CD4-positive, alpha-beta T cell (primary cell): ENCODE results near the gene SLC12A7. TPM values are rescaled to one million over a fixed set of nuclear protein-coding genes. Genes with fewer than 3 reads are reported as not detected.

ENCODE experiments used
- ATAC-seq: fragments of 200-7000 bp; cut with Tn5 transposase; one replicate; pipeline ENCODE4 v1.10.0; 2022; ENCODE audit warnings: mild to moderate bottlenecking; ENCODE audit not compliant: poor library complexity
- CTCF ChIA-PET: fragments of 350-600 bp; sonication (Branson Sonifier 250); formaldehyde crosslinking; loops from one replicate; lab custom pipeline; 2021; ENCODE audit warnings: antibody characterized with exemption, inconsistent platforms; lab: Charles Lee
- POLR2A ChIA-PET: fragments of 350-600 bp; sonication (Branson Sonifier 250); formaldehyde crosslinking; loops from one replicate; lab custom pipeline; 2021; ENCODE audit warnings: antibody characterized with exemption, inconsistent platforms; lab: Charles Lee
- DNase-seq, 14 experiments: peaks; one replicate each; pipeline ENCODE4 v3.0.0-alpha.2; 2013 to 2020; ENCODE audit warnings: mixed read lengths in 2 of 14
- H3K27ac ChIP-seq, 2 donors: one replicate each; pipeline versions ENCODE4 v1.5.1 to v1.7.0; 2013; ENCODE audit warnings: low read length in 2 of 2, low read depth in 1 of 2, mild to moderate bottlenecking in 1 of 2
- H3K27me3 ChIP-seq, 2 experiments: 1 replicate in 1 of 2; 2 replicates in 1 of 2; pipeline versions ENCODE4 v1.6.1 to v1.7.0; 2013; ENCODE audit warnings: low read length in 2 of 2, control low read depth in 1 of 2, mild to moderate bottlenecking in 1 of 2, moderate library complexity in 1 of 2; ENCODE audit not compliant: insufficient read depth in 2 of 2, control insufficient read depth in 1 of 2
- H3K36me3 ChIP-seq: one replicate; pipeline ENCODE4 v1.6.1; 2013; ENCODE audit warnings: low read length, control low read depth; ENCODE audit not compliant: insufficient read depth
- H3K4me1 ChIP-seq: one replicate; pipeline ENCODE4 v1.6.1; 2013; ENCODE audit warnings: low read length, control low read depth; ENCODE audit not compliant: insufficient read depth
- H3K4me3 ChIP-seq: one replicate; pipeline ENCODE4 v1.5.1; 2013; ENCODE audit warnings: mild to moderate bottlenecking, low read length, moderate library complexity
- H3K9me3 ChIP-seq, 2 experiments: 1 replicate in 1 of 2; 2 replicates in 1 of 2; pipeline versions ENCODE4 v1.6.1 to v1.7.0; 2013; ENCODE audit warnings: low read length in 2 of 2, mild to moderate bottlenecking in 2 of 2, control low read depth in 1 of 2, moderate library complexity in 1 of 2; ENCODE audit not compliant: control insufficient read depth in 1 of 2, insufficient read depth in 1 of 2
- H3K27ac Mint-ChIP-seq: one replicate; pipeline ENCODE4 v1.8.0; 2020; ENCODE audit warnings: mixed read lengths
- H3K27me3 Mint-ChIP-seq: one replicate; pipeline ENCODE4 v1.8.0; 2021; ENCODE audit warnings: mixed read lengths
- H3K36me3 Mint-ChIP-seq: one replicate; pipeline ENCODE4 v1.8.0; 2021; ENCODE audit warnings: low read depth, mixed read lengths
- H3K4me1 Mint-ChIP-seq: one replicate; pipeline ENCODE4 v1.8.0; 2021; ENCODE audit warnings: low read depth, mixed read lengths
- H3K4me3 Mint-ChIP-seq: one replicate; pipeline ENCODE4 v1.8.0; 2020; ENCODE audit warnings: mild to moderate bottlenecking, mixed read lengths
- H3K9me3 Mint-ChIP-seq: one replicate; pipeline ENCODE4 v1.8.0; 2020; ENCODE audit warnings: mixed read lengths
- CTCF ChIP-seq: fragments of 200-600 bp; IDR thresholded peaks from one replicate; pipeline ENCODE4 v1.8.0; 2022; ENCODE audit warnings: antibody characterized with exemption, mild to moderate bottlenecking
- intact Hi-C, 2 experiments: fragments of 100-400 bp; cut with DNase I in 1 of 2; cut with micrococcal nuclease in 1 of 2; formaldehyde crosslinking; loops; one replicate each; pipeline versions ENCODE4 v1.15.1 to v1.9.0; 2023 to 2025; cut with DNase I, micrococcal nuclease
- total RNA-seq, 174 experiments: library from RNA in 2 of 174; stranded (reverse) in 2 of 174; gene quantifications; one replicate each; pipeline ENCODE4 v1.2.3 and lab custom pipeline; 2021 to 2026

Gene SLC12A7
- total RNA-seq, 2 experiments from 2014 or later: 47.9 to 51.7 TPM

- Histone ChIP-seq H3K9me3 (no peaks in the 10 kb centered on the region), H3K27ac (no peak overlapping the region), H3K4me1 (peaks cover 13% of the 10 kb centered on the region), H3K36me3 (no peaks in the 10 kb centered on the region), H3K4me3 (no peak overlapping the region), H3K27me3 (peaks cover 0 to 6% of the 10 kb centered on the region in 2 experiments)
- peaks cover 5% of the 10 kb centered on the region for H3K27me3 Mint-ChIP-seq
- H3K36me3 Mint-ChIP-seq: no peaks in the 10 kb centered on the region
- CTCF ChIA-PET: no interaction called here
- intact Hi-C loops: loop anchor here (2.0 to 5.0 kb wide), 3 partner anchors 90 to 470 kb away; no protein-coding TSS in a partner anchor
- H3K4me3 Mint-ChIP-seq: no peak overlapping the region
- H3K27ac Mint-ChIP-seq: no peak overlapping the region
- DNase-seq (no peak), ATAC-seq (no peak)
- peaks cover 11% of the 10 kb centered on the region for H3K4me1 Mint-ChIP-seq
- no peaks in the 10 kb centered on the region for H3K9me3 Mint-ChIP-seq
- POLR2A ChIA-PET: no interaction called here
- TF ChIP-seq CTCF: no peak
These were observed 30.0 kb upstream of the SLC12A7 start for GRCh38 chr5:1141834-1142233.

GRCh38 chr5:1140818-1141189, 28.9 kb upstream of the SLC12A7 start:
- ChIA-PET POLR2A (interaction anchor here (1.0 kb wide), 1 partner anchor 472 kb away, joined by 3 read pairs; no protein-coding TSS in a partner anchor), CTCF (interaction anchor here (0.7 to 1.7 kb wide), 9 partner anchors 9 to 217 kb away, joined by 3 to 6 read pairs (median 3); no protein-coding TSS in a partner anchor)
- Mint-ChIP-seq H3K36me3 (no peaks in the 10 kb centered on the region), H3K27ac (no peak overlapping the region), H3K9me3 (no peaks in the 10 kb centered on the region), H3K4me1 (peaks cover 11% of the 10 kb centered on the region), H3K4me3 (no peak overlapping the region), H3K27me3 (peaks cover 5% of the 10 kb centered on the region)
- Histone ChIP-seq H3K36me3 (no peaks in the 10 kb centered on the region), H3K27me3 (peaks cover 0 to 6% of the 10 kb centered on the region in 2 experiments), H3K4me1 (peaks cover 13% of the 10 kb centered on the region), H3K4me3 (no peak overlapping the region), H3K9me3 (no peaks in the 10 kb centered on the region), H3K27ac (no peak overlapping the region)
- ATAC-seq (no peak), DNase-seq (no peak)
- intact Hi-C loops: loop anchor here (1.0 to 5.0 kb wide), 6 partner anchors 37 to 469 kb away; no protein-coding TSS in a partner anchor
- no peak for TF ChIP-seq CTCF

GRCh38 chr5:1140171-1140817, 28.4 kb upstream of the SLC12A7 start:
- peak; percentile 86 for TF ChIP-seq CTCF
- peaks cover 11% of the 10 kb centered on the region for H3K4me1 Mint-ChIP-seq
- POLR2A ChIA-PET: interaction anchor here (0.7 to 1.0 kb wide), 2 partner anchors 217 to 471 kb away, joined by 3 read pairs; no protein-coding TSS in a partner anchor
- H3K36me3 ChIP-seq: no peaks in the 10 kb centered on the region
- H3K27ac Mint-ChIP-seq: no peak overlapping the region
- CTCF ChIA-PET: interaction anchor here (0.6 to 1.7 kb wide), 11 partner anchors 8 to 219 kb away, joined by 3 to 6 read pairs (median 3); no protein-coding TSS in a partner anchor
- peaks cover 5% of the 10 kb centered on the region for H3K27me3 Mint-ChIP-seq
- no peak overlapping the region for H3K4me3 ChIP-seq
- no peak overlapping the region for H3K4me3 Mint-ChIP-seq
- no peak overlapping the region for H3K27ac ChIP-seq
- no peaks in the 10 kb centered on the region for H3K36me3 Mint-ChIP-seq
- H3K27me3 ChIP-seq: peaks cover 0 to 6% of the 10 kb centered on the region in 2 experiments
- intact Hi-C loops: loop anchor here (1.0 to 5.0 kb wide), 6 partner anchors 36 to 468 kb away; no protein-coding TSS in a partner anchor
- H3K9me3 Mint-ChIP-seq: no peaks in the 10 kb centered on the region
- H3K4me1 ChIP-seq: peaks cover 13% of the 10 kb centered on the region
- ATAC-seq (peak; percentile 98), DNase-seq (peak; percentile 72 to 89 (median 80))
- H3K9me3 ChIP-seq: no peaks in the 10 kb centered on the region
